ENCODE results near the gene CLEC4G.

GRCh38 chr19:7778081-7778480 is 46.2 kb upstream of the CLEC4G start:
- TF ChIP-seq POLR2AphosphoS5 (IDR thresholded peaks at IDR 0.05; ENCODE audit: insufficient read depth, low read depth, low read length) (no peak), CTCF (IDR thresholded peaks at IDR 0.05; ENCODE audit: extremely low read depth in 1 of 2, insufficient read depth in 1 of 2, low read depth in 1 of 2, low read length in 2 of 2) (no peak), FOS (IDR thresholded peaks at IDR 0.05; ENCODE audit: borderline replicate concordance, insufficient read depth, low read length) (no peak), EZH2 (IDR thresholded peaks at IDR 0.05; ENCODE audit: borderline replicate concordance, low read depth, low read length, severe bottlenecking) (no peak), MAX (IDR thresholded peaks at IDR 0.05; ENCODE audit: insufficient read depth, insufficient read length) (no peak)

Measured in endothelial cell of umbilical vein (primary cell).